IMR-90 (cell line): ENCODE data around the gene XIAP. TPM values are rescaled to one million over a fixed set of nuclear protein-coding genes. Genes with fewer than 3 reads are reported as not detected.

Source experiments
- ATAC-seq: fragments of 200-7000 bp; cut with Tn5 transposase; 2 replicates; pipeline ENCODE4 v1.9.1; 2020; ENCODE audit warnings: low read depth, mild to moderate bottlenecking, moderate library complexity
- BruUV-seq: library from RNA; stranded (reverse); fragments of 400-500 nt; replicated peaks from 2 replicates; lab custom pipeline; 2021; lab: Mats Ljungman, UMichigan
- CTCF ChIA-PET: fragments of 300-600 bp; formaldehyde crosslinking; extraction: SDS; loops from one replicate; lab custom pipeline; 2021; ENCODE audit warnings: antibody characterized with exemption; lab: Yijun Ruan, JAX
- POLR2A ChIA-PET: fragments of 300-600 bp; sonication (Branson Sonifier 250); formaldehyde crosslinking; loops from one replicate; lab custom pipeline; 2022; ENCODE audit warnings: antibody characterized with exemption; ENCODE audit not compliant: unreplicated experiment; lab: Charles Lee
- DNase-seq: peaks from one replicate; pipeline ENCODE4 v3.0.0; 2013
- H2AFZ ChIP-seq: replicated peaks from 2 replicates; pipeline ENCODE3; 2013; ENCODE audit warnings: low read length, mild to moderate bottlenecking; ENCODE audit not compliant: poor library complexity
- H2AK5ac ChIP-seq: 2 replicates; pipeline ENCODE4 v1.6.1; 2013; ENCODE audit warnings: low read depth, low read length, inconsistent platforms
- H2AK9ac ChIP-seq: replicated peaks from 2 replicates; pipeline ENCODE3; 2013; ENCODE audit warnings: mild to moderate bottlenecking, low read depth, low read length, moderate library complexity; ENCODE audit not compliant: poor library complexity
- H2BK120ac ChIP-seq: 2 replicates; pipeline ENCODE4 v1.6.1; 2013; ENCODE audit warnings: low read depth, low read length, inconsistent platforms
- H2BK15ac ChIP-seq: 3 replicates; pipeline ENCODE4 v1.6.1; 2013; ENCODE audit warnings: low read depth, low read length, inconsistent platforms
- H2BK20ac ChIP-seq: 2 replicates; pipeline ENCODE4 v1.6.1; 2013; ENCODE audit warnings: low read depth, mild to moderate bottlenecking, inconsistent platforms, low read length, moderate library complexity
- H2BK5ac ChIP-seq: 2 replicates; pipeline ENCODE4 v1.6.1; 2013; ENCODE audit warnings: mild to moderate bottlenecking, low read depth, low read length, inconsistent platforms; ENCODE audit not compliant: poor library complexity, severe bottlenecking
- H3K14ac ChIP-seq: replicated peaks from 2 replicates; pipeline ENCODE4 v1.6.1; 2013; ENCODE audit warnings: low read depth, low read length, inconsistent platforms
- H3K18ac ChIP-seq: 2 replicates; pipeline ENCODE4 v1.6.1; 2013; ENCODE audit warnings: low read depth, low read length, control low read depth
- H3K23ac ChIP-seq: 2 replicates; pipeline ENCODE4 v1.6.1; 2013; ENCODE audit warnings: low read depth, low read length, inconsistent platforms
- H3K27ac ChIP-seq: 2 replicates; pipeline ENCODE4 v1.5.1; 2013; ENCODE audit warnings: mild to moderate bottlenecking, control low read depth, low read length; ENCODE audit not compliant: insufficient read depth
- H3K27me3 ChIP-seq: 2 replicates; pipeline ENCODE4 v1.6.1; 2013; ENCODE audit warnings: low read length; ENCODE audit not compliant: control insufficient read depth, insufficient read depth
- H3K36me3 ChIP-seq: 2 replicates; pipeline ENCODE4 v1.6.1; 2013; ENCODE audit warnings: low read length, mixed read lengths; ENCODE audit not compliant: control insufficient read depth, insufficient read depth
- H3K4ac ChIP-seq: 2 replicates; pipeline ENCODE4 v1.6.1; 2013; ENCODE audit warnings: low read depth, low read length, inconsistent platforms
- H3K4me1 ChIP-seq: 2 replicates; pipeline ENCODE4 v1.6.1; 2013; ENCODE audit warnings: low read length, mixed read lengths; ENCODE audit not compliant: control insufficient read depth, insufficient read depth
- H3K4me2 ChIP-seq: 2 replicates; pipeline ENCODE4 v1.6.1; 2013; ENCODE audit warnings: low read depth, mild to moderate bottlenecking, control low read depth, low read length, moderate library complexity
- H3K4me3 ChIP-seq: 2 replicates; pipeline ENCODE4 v1.5.1; 2013; ENCODE audit warnings: low read depth, mild to moderate bottlenecking, control low read depth, low read length, moderate library complexity; ENCODE audit not compliant: insufficient read depth
- H3K56ac ChIP-seq: 2 replicates; pipeline ENCODE4 v1.6.1; 2013; ENCODE audit warnings: low read length, inconsistent platforms; ENCODE audit not compliant: insufficient read depth; ENCODE audit errors: extremely low read depth
- H3K79me1 ChIP-seq, 2 experiments: 2 replicates each; pipeline ENCODE4 v1.6.1; 2013; ENCODE audit warnings: low read length in 2 of 2, inconsistent platforms in 1 of 2, low read depth in 1 of 2
- H3K9ac ChIP-seq: 2 replicates; pipeline ENCODE4 v1.6.1; 2013; ENCODE audit warnings: low read depth, low read length, control low read depth
- H3K9me1 ChIP-seq: 2 replicates; pipeline ENCODE4 v1.6.1; 2013; ENCODE audit warnings: low read length, inconsistent platforms; ENCODE audit not compliant: insufficient read depth
- H3K9me3 ChIP-seq: 2 replicates; pipeline ENCODE4 v1.6.1; 2013; ENCODE audit warnings: low read length; ENCODE audit not compliant: control insufficient read depth, insufficient read depth
- H4K20me1 ChIP-seq: 2 replicates; pipeline ENCODE4 v1.6.1; 2013; ENCODE audit warnings: low read length, inconsistent platforms; ENCODE audit not compliant: insufficient read depth
- H4K5ac ChIP-seq: 2 replicates; pipeline ENCODE4 v1.6.1; 2013; ENCODE audit warnings: mild to moderate bottlenecking, low read depth, low read length, control low read depth
- H4K8ac ChIP-seq, 2 experiments: 2 replicates each; pipeline ENCODE4 v1.6.1; 2013; ENCODE audit warnings: low read depth in 2 of 2, low read length in 2 of 2, control low read depth in 1 of 2, inconsistent platforms in 1 of 2
- H4K91ac ChIP-seq: 2 replicates; pipeline ENCODE4 v1.6.1; 2013; ENCODE audit warnings: low read depth, low read length, inconsistent platforms; ENCODE audit not compliant: insufficient read depth
- CHD1 ChIP-seq: IDR thresholded peaks from 2 replicates; pipeline ENCODE4 v1.6.1; 2012; ENCODE audit warnings: low read depth, low read length, improper control_type of control experiment
- FOS ChIP-seq: fragments of 150-350 bp; IDR thresholded peaks from 2 replicates; pipeline ENCODE4 v1.6.1; 2016; ENCODE audit warnings: low read depth, low read length
- MXI1 ChIP-seq: IDR thresholded peaks from 2 replicates; pipeline ENCODE4 v1.6.1; 2012; ENCODE audit warnings: low read depth, mild to moderate bottlenecking, low read length, moderate library complexity, borderline replicate concordance
- NFE2L2 ChIP-seq: fragments of 150-350 bp; IDR thresholded peaks from 2 replicates; pipeline ENCODE4 v1.6.1; 2016; ENCODE audit warnings: low read depth, mild to moderate bottlenecking, low read length
- POLR2A ChIP-seq: IDR thresholded peaks from 2 replicates; pipeline ENCODE4 v1.6.1; 2012; ENCODE audit warnings: mild to moderate bottlenecking, low read depth, low read length
- RAD21 ChIP-seq: IDR thresholded peaks from 2 replicates; pipeline ENCODE4 v1.6.1; 2012; ENCODE audit warnings: low read length, improper control_type of control experiment
- RCOR1 ChIP-seq: IDR thresholded peaks from 2 replicates; pipeline ENCODE4 v1.6.1; 2012; ENCODE audit warnings: mild to moderate bottlenecking, low read length, improper control_type of control experiment; ENCODE audit not compliant: insufficient replicate concordance
- RFX5 ChIP-seq: IDR thresholded peaks from 2 replicates; pipeline ENCODE4 v1.8.0; 2012; ENCODE audit warnings: low read depth, mild to moderate bottlenecking, low read length, moderate library complexity
- WGBS, 2 experiments: methylation state at CpG; one replicate each; pipeline versions ENCODE4 v1.1.5 to v1.1.7; 2013; ENCODE audit warnings: missing lambda C conversion rate in 2 of 2; ENCODE audit not compliant: insufficient read length in 1 of 2; ENCODE audit errors: extremely low coverage in 2 of 2; 5-methylcytosine and 5-hydroxymethylcytosine counted together
- dilution Hi-C: fragments of 300-500 bp; cut with HindIII; formaldehyde crosslinking; loops from one replicate; pipeline ENCODE4 v1.14.3; 2018; ENCODE audit warnings: low sequenced_read_pairs; ENCODE audit not compliant: unreplicated experiment
- in situ Hi-C: fragments of 300-500 bp; cut with MboI; formaldehyde crosslinking; loops from 3 replicates; pipeline ENCODE4 v1.14.3; 2019; ENCODE audit warnings: low sequenced_read_pairs, inconsistent platforms, mixed read lengths
- intact Hi-C: fragments of 100-400 bp; cut with micrococcal nuclease; formaldehyde crosslinking; loops from 2 replicates; pipeline ENCODE4 v1.10.0; 2022
- polyA plus RNA-seq, 3 experiments: library from polyadenylated mRNA; depleted of rRNA; stranded (reverse); fragments of >200 nt; gene quantifications; 2 replicates each; pipeline ENCODE4 v1.2.3, GENCODE V29; 2012; ENCODE audit warnings: low replicate concordance in 1 of 3
- total RNA-seq: library from RNA; depleted of rRNA; stranded (reverse); fragments of >200 nt; gene quantifications from 2 replicates; pipeline ENCODE4 v1.2.3, GENCODE V29; 2012
- TF ChIP-seq, protein P1 (sequence below): fragments of 150-350 bp; IDR thresholded peaks from 2 replicates; pipeline ENCODE4 v1.6.1; 2017; ENCODE audit warnings: mild to moderate bottlenecking, antibody characterized with exemption, low read length, low read depth
- TF ChIP-seq, protein P2 (sequence below): fragments of 150-350 bp; IDR thresholded peaks from 2 replicates; pipeline ENCODE4 v1.6.1; 2016; ENCODE audit warnings: low read depth, mild to moderate bottlenecking, low read length, moderate library complexity, borderline replicate concordance

XIAP gene
- total and polyA plus RNA-seq, 2 of the 4 experiments (the other 2 are of a cell fraction), result 8.1 to 17.4 TPM

DNA sequence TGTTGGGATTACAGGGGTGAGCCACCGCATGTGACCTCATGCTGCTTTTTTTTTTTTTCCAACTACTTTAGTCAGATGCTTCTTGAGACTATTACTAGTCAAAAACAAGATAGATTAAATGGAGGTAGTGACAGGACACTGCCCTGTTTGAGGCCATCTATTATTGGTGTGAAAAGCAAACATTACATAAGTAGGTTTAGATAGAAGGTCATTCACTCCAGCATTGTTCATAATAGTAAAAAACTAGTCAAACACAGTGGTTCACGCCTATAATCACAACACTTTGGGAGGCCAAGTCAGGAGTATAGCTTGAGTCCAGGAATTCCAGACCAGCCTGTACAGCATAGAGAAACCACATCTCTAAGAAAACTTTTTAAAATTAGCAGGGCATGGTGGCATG lies 16.3 kb downstream of the XIAP start:
- Histone ChIP-seq H3K14ac (no peak overlapping the region), H3K4me3 (no peak overlapping the region), H4K20me1 (peaks cover 14% of the 10 kb centered on the region; the same call in 1 of the 2 replicates), H4K91ac (no peak overlapping the region), H2AK5ac (no peak overlapping the region), H3K56ac (no peak overlapping the region), H2BK20ac (no peak overlapping the region), H3K23ac (no peak overlapping the region), H3K27me3 (no peaks in the 10 kb centered on the region), H2BK15ac (no peak overlapping the region), H3K4me1 (no peaks in the 10 kb centered on the region), H3K36me3 (no peaks in the 10 kb centered on the region), H2BK120ac (no peak overlapping the region), H3K4me2 (no peak overlapping the region), H3K18ac (no peak overlapping the region), H3K4ac (no peak overlapping the region), H2BK5ac (no peak overlapping the region), H2AFZ (no peak overlapping the region), H4K8ac (no peak overlapping the region), H4K5ac (no peak overlapping the region), H3K79me1 (peaks cover 5 to 10% of the 10 kb centered on the region in 2 experiments; a peak in 2 of 4 replicates), H3K9ac (no peak overlapping the region), H3K27ac (no peak overlapping the region), H2AK9ac (no peak overlapping the region), H3K9me1 (no peaks in the 10 kb centered on the region), H3K9me3 (no peaks in the 10 kb centered on the region)
- intact Hi-C loops (no loop called here), in situ Hi-C loops (no loop called here), dilution Hi-C loops (no loop called here)
- TF ChIP-seq NFE2L2 (no peak), MXI1 (no peak), POLR2A (no peak), CHD1 (no peak), RCOR1 (no peak), RFX5 (no peak), FOS (no peak), RAD21 (no peak)
- TF ChIP-seq, protein P1, sequence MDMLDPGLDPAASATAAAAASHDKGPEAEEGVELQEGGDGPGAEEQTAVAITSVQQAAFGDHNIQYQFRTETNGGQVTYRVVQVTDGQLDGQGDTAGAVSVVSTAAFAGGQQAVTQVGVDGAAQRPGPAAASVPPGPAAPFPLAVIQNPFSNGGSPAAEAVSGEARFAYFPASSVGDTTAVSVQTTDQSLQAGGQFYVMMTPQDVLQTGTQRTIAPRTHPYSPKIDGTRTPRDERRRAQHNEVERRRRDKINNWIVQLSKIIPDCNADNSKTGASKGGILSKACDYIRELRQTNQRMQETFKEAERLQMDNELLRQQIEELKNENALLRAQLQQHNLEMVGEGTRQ, result no peak
- TF ChIP-seq, protein P2, sequence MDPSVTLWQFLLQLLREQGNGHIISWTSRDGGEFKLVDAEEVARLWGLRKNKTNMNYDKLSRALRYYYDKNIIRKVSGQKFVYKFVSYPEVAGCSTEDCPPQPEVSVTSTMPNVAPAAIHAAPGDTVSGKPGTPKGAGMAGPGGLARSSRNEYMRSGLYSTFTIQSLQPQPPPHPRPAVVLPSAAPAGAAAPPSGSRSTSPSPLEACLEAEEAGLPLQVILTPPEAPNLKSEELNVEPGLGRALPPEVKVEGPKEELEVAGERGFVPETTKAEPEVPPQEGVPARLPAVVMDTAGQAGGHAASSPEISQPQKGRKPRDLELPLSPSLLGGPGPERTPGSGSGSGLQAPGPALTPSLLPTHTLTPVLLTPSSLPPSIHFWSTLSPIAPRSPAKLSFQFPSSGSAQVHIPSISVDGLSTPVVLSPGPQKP, result no peak
- no peak for DNase-seq
- ATAC-seq, result no peak
- no TSS peak for BruUV-seq
- no CpG with 5 or more reads among the region's 2 CpGs for WGBS, 2 experiments
- POLR2A ChIA-PET, result no interaction called here
- CTCF ChIA-PET, result no interaction called here
